ENCODE results near the gene NOS2.
"Not testable (repeated sequence)": the region's sequence is repeated elsewhere in the genome, so short reads cannot be mapped to it uniquely, and the experiment has no call there.

Gene NOS2

DNA sequence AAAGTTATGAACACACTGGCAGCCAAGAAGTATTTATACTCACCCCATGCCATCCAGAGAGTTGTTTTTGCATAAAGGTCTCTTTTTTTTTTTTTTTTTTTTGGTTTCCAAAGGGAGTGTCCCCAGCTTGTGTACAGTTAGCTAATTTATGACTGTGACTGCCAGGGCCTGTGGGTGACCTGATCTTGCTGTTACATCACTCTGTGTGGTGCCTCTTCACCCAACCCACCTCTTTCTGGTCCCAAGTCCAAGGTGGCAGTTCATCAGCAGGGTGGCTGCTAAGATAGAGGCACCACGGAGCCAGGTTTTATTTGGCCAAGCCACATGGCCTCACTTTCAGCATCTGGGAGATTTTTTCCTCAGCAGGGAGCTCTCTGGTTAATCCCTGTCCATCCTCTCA, at the start of gene NOS2:
Gene NOS2 (minus strand): TSS at position 8 of the 400 bp plus-strand sequence. CDS start 1,720 bp downstream, outside the sequence.
- no peak for DNase-seq (ENCODE audit: low read depth, low spot score)

DNA sequence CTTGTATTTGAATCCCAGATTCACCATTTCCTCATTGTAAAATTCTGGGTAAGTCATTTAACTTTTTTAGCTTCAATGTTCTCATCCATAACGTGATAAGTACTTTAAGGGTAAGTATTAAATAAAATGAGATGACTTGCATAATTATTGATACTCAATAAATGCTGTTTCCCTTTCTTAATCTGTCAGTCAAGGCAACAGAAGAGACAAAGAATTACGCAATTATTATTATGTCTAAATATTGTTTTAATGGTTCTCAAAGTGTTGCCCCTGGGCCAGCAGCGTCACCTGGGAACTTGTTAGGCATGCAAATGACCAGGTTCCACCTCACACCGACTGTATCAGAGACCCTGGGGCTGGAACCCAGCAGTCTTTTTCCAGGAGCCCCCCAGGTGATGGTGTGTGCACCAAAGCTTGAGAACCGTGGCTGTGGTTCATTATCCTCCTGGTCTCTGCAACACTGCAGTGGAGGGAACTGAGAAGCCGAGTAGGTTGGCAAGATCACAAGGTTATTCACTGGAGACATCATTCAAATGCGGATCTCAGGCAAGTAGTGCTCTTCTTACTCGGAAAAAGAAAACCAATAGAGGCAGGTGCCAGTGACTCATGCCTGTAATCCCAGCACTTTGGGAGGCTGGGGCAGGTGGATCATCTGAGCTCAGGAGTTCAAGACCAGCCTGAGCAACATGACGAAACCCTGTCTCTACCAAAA, 49.3 kb upstream of the NOS2 start:
- DNase-seq (ENCODE audit: low read depth, low spot score) = no peak

DNA sequence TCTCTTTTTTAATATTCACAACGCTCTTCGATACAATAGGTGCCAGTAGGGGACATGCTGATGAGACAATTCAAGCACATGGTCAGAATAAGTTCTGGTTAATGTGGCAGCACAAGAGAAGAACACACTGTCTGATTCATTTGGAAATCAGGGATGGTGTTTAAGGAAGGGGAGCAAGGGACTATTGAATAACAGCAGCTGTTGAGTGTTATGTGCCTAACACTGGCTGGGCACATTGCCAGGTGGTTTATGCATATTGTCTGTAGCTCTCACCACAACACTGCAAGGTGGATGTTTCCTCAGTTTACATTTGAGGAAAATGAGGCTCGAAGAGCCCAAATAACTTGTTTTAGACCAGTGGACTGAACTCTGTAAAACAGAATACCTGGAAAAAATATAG, 48.6 kb upstream of the NOS2 start:
- DNase-seq (ENCODE audit: low read depth, low spot score) = no peak

DNA sequence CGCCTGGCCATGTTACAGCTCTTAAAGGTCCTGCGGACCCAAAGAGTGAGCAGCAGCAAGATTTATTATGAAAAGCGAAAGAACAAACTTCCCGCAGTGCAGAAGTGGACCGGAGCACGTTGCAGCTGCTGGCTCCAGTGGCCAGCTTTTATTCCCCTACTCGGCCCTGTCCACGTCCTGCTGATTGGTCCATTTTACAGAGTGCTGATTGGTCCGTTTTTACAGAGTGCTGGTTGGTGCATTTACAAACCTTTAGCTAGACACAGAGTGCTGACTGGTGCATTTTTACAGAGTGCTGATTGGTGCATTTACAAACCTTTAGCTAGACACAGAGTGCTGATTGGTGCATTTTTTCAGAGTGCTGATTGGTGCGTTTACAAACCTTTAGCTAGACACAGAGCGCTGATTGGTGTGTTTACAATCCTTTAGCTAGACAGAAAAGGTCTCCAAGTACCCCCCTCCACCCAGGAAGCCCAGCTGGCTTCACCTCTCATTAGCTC, 46.5 kb upstream of the NOS2 start:
- not testable (repeated sequence) for DNase-seq (ENCODE audit: low read depth, low spot score)

DNA sequence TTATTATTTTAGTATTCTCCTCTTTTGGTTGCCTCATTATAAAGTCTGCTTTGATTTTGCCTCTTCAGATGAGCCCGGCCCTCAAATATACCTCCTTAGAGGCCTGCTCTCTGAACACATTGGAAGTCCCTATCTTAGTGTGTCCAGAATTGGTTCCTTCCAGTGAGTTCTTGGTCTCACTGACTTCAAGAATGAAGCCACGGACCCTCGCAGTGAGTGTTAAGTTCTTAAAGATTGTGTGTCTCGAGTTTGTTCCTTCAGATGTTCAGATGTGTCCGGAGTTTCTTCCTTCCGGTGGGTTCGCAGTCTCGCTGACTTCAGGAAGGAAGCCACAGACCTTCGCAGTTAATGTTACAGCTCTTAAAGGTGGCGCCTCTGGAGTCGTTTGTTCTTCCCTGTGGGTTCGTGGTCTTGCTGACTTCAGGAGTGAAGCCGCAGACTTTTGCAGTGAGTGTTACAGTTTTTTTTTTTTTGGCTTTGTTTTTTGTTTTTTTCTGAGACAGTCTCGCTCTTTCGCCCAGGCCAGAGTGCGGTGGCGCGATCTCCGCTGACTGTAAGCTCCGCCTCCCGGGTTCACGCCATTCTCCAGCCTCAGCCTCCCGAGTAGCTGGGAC, 45.8 kb upstream of the NOS2 start:
- no peak for DNase-seq (ENCODE audit: low read depth, low spot score)

DNA sequence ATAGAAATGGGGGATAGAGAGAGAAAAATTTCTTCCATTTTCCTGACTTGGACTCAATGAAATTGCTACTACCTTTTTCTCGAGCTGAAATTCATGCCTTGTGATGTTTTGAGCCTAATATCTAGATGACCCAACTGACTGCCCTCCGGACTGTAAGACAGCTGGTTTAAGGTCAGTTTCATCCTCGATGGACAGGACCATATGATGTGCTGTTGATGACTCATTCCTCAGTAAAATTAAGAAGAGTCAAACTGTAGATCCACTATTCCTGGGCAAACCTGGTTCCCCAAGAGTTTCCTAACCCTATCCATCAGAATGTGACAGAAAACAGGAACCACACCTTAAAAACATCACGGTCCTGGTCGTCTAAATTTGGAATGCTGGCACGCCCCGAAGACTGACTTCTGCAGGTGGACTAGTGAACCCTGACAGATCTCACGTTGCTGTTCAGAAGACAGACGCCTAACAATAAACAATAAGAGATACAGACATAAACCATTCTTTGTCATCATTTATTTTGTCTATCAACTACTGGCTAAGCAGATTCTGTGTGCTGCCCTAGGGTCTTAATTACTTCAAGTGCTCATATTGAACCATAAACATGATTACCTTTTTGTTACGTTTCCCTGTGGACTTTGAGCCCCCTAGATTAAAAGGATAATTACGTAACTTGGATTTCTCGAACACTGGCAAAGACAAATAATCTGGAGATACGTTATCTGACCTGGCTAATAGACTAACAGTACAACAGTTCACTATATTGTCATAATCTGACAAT, 45.1 kb upstream of the NOS2 start:
- DNase-seq (ENCODE audit: low read depth, low spot score) = no peak

DNA sequence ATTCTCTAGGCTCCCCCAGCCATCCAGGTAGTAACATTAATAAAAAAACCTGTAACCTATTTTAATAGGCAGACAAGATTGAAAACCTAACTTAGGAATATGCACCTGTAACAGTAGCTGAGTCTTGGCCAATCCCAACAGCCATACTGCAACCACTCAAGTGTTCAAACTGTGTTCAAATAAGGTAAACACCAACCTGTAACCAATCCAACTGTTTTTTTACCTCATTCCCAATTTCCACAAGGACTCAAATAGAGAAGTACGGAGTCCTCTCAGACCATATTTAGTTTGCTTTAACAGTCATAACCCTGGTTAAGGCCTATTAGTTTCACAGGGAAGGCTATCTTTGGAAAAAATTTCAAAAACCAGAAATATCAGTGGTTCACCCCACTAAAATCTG, 40.4 kb upstream of the NOS2 start:
- no peak for DNase-seq (ENCODE audit: low read depth, low spot score)

DNA sequence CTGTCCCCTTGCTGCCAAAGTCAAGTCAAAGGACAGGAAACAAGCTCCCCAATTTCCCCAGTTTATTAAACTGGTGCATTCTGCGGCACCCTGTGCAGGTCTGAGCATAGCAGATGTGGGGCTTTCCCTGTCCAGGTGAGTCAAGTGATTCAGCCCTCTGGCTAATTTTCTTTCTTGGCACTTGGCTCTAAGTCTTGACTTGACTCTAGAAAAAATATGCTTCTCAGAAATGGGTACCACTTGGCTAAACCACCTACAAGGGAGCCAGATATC, 40.0 kb upstream of the NOS2 start:
- not testable (repeated sequence) for DNase-seq (ENCODE audit: low read depth, low spot score)

DNA sequence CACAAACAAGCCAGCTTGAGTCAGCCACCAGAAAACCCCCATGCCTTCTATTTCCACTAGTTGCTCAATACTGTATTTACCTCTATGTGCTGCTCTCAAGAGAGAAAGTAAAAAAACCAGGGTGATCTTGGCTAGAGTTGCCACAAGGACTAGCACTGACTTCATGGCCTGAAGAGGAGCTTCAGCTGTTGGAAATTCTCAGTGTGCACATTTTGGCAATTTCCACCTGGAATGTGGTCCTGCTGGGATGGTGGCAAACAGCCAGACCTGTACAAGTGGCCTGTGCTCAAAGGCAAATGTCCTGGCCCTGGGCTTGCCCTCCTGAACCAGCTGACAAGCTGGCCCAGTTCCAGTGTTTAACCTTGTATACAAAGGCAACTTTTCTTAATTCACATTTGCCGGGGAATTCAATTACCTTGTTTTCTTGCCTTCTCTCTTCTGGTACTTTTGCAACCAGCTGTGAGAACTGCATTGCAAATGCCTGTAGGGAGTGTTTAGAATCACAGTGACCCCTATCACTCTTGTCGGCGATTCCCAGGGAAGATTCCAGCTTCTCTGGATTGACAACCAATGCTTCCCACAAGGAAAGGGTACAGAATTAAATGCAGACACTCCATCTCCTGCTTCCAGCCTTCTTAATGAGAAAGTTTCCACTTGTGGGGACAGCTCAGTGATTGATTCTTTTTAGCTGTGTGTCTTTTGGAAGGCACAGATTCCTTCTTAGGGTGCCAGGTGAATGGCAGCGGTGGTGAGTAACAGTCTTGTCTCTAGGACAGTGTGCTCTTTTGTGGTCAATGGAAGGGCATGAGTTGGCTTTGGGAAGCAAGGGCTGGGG, 39.5 kb upstream of the NOS2 start:
- not testable (repeated sequence) for DNase-seq (ENCODE audit: low read depth, low spot score)

DNA sequence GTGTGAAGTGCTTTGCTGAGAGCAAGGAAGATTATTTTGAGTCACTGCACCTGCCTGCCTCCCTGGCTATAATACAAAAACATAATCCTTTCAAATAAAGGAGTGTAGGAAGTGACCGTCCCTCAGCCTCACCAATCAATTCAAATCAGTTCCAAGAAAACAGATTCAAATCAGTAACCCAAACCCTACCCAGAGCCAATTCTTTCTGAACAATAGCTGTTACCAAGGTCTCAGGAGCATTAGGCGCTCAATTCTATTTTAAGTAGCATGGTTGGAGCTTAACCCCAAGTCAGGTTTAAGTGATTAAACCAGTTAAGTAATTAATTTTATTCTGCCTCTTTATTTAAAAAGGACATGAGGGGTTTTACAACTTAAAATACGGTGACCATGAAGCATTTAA, 38.3 kb upstream of the NOS2 start:
- DNase-seq (ENCODE audit: low read depth, low spot score) = not testable (repeated sequence)

DNA sequence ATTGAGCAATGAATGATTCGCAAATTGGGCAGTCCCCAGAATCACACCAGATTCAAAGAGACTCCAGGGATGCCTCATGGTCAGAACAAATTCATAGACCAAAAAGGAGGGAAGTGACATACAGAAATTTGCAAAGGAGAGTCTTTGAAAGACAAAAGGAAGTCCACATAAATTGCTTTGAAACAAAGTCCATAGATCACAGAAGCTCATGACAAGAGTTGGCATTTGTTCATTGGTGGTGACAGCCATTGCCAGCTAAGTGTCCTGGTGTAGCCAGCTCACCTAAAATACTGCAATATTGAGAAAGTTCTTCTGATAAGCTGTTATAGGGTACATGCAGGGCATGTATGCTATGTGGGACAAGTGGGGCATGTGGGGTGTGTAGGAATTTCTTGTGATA, 37.4 kb upstream of the NOS2 start:
- not testable (repeated sequence) for DNase-seq (ENCODE audit: low read depth, low spot score)

DNA sequence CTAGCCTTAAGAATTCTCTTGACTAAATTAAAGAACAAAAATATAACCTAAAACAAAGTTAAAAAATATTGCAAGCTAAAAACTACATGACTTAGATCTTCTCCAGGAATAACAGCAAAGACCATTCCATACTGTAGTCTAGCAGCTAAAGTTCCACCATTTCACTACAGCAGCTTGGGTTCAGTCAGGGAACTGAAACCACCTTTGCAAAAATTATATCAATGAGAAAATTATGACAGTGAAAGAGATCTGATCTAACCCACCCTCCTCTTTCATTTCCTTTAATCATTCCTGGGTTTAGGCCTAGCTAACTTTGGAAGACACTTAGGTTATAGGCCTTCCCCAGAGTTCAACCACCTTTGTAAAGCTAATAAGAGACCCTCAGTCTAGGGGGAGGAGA, 36.3 kb upstream of the NOS2 start:
- DNase-seq (ENCODE audit: low read depth, low spot score) = no peak

DNA sequence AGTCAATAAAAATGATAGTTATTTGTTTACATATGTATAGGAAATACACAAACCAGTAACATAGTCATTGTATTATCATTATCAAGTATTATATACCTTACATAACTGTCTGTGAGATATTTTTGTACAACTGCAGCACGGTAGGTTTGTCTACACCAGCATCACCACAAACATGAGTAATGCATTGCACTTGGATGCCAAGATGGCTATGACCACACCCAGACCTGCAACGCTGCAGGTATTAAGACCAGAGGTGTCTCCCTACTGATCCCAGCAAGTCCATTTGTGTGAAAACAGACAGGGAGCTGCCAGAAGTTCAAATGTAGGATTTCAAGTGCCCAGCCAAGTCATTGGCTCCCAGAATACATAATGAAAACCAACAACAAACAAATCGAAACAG, 34.2 kb upstream of the NOS2 start:
- DNase-seq (ENCODE audit: low read depth, low spot score) = no peak

DNA sequence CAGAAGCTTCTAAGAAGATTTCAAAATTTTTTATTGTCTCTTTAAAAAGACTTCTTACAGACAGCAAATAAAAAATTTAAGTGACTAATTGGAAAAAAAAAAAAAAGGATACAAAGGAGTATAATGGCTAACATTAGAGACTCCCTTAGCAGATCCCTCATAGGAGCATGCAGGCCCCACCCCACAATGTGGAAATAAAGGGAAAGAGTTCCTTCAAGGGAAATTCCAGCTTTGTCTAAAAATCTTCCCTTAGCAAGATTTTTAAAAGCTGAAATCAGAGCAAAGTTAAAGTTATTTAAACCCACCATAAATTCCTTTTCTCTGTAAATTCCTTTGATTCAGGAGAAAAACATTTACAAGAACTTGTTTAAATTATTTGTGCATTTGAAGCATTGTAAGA, 32.5 kb upstream of the NOS2 start:
- DNase-seq (ENCODE audit: low read depth, low spot score) = no peak

DNA sequence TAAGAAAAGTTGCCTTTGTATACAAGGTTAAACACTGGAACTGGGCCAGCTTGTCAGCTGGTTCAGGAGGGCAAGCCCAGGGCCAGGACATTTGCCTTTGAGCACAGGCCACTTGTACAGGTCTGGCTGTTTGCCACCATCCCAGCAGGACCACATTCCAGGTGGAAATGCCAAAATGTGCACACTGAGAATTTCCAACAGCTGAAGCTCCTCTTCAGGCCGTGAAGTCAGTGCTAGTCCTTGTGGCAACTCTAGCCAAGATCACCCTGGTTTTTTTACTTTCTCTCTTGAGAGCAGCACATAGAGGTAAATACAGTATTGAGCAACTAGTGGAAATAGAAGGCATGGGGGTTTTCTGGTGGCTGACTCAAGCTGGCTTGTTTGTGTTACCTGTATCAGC, 29.6 kb upstream of the NOS2 start:
- DNase-seq (ENCODE audit: low read depth, low spot score) = not testable (repeated sequence)

DNA sequence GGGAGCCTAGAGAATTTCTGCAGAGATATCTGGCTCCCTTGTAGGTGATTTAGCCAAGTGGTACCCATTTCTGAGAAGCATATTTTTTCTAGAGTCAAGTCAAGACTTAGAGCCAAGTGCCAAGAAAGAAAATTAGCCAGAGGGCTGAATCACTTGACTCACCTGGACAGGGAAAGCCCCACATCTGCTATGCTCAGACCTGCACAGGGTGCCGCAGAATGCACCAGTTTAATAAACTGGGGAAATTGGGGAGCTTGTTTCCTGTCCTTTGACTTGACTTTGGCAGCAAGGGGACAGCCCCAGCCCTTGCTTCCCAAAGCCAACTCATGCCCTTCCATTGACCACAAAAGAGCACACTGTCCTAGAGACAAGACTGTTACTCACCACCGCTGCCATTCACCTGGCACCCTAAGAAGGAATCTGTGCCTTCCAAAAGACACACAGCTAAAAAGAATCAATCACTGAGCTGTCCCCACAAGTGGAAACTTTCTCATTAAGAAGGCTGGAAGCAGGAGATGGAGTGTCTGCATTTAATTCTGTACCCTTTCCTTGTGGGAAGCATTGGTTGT, 28.9 kb upstream of the NOS2 start:
- DNase-seq (ENCODE audit: low read depth, low spot score) = not testable (repeated sequence)

DNA sequence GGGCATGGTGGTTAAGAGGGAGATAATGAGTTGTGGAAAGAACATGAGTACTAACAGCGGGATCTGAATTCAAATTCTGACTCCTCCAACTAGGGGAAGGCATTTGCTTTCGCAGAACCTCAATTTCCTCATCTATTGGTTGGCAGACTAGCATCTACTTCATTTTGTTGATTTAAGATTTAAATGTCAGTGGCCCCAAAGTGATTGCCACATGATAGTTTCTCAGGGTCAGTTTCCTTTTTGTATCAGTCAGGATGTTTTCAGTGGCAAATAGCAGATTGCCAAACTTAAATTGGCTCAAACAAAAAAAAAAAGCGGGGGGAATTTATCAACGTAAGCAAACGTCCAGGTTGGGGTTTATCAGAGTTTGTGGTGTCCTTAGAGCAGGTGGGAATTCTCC, 25.1 kb upstream of the NOS2 start:
- DNase-seq (ENCODE audit: low read depth, low spot score) = no peak

DNA sequence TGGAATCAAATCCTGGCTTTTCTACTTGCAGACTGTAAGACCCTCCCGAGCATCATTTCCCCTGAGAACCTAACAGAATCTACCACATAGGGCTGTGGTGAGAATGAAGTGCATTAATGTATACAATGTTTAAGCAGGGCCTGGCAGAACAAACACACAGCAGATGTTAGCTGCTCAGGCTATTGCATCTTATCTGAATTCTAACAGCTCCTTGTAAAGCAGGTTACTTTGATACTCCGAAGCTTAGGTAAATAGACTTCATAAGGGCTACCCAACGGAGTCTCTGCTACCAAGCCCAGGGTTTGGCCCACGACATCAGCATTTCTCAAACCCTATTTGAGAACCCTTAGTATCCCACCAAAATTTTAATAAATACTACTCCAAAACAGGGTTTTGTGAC, 24.4 kb upstream of the NOS2 start:
- DNase-seq (ENCODE audit: low read depth, low spot score) = no peak

DNA sequence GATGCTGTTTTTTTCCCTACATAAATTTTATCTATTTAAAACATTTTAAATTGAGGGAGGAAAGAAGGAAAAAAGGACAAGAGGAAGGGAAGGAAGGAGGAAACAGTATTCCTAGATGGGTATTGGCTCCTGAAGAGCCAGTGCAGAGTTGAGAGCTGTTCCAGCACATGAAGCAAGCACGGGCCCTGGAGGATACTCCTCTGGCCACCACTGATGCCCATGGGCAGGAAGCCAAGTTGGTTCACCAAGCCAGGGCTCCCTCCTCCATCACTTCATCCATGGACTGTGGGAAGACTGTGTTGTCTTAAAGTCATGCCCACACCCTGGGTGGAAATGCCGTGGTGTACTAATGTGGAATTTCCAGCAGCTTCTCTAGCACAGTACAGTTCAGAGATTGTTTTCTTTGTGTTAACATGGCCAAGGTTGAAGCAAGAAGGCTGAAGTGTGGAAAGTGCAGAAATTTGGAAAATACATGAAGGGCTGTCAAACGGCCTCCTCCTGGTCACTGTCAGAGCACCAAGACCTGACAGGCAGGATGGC, 23.9 kb upstream of the NOS2 start:
- DNase-seq (ENCODE audit: low read depth, low spot score) = no peak

DNA sequence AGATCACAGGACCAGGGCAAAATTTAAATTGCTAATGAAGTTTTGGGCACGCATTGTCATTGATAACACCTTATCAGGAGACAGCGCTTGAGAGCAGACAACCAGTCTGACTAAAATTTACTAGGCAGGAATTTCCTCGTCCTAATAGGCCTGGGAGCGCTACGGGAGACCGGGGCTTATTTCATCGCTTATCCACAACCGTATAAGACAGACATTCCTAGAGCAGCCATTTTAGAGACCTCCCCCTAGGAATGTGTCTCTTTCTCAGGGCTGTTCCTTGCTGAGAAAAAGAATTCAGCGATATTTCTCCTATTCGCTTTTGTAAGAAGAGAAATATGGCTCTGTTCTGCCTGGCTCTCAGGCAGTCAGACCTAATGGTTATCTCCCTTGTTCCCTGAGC, 21.8 kb upstream of the NOS2 start:
- not testable (repeated sequence) for DNase-seq (ENCODE audit: low read depth, low spot score)

DNA sequence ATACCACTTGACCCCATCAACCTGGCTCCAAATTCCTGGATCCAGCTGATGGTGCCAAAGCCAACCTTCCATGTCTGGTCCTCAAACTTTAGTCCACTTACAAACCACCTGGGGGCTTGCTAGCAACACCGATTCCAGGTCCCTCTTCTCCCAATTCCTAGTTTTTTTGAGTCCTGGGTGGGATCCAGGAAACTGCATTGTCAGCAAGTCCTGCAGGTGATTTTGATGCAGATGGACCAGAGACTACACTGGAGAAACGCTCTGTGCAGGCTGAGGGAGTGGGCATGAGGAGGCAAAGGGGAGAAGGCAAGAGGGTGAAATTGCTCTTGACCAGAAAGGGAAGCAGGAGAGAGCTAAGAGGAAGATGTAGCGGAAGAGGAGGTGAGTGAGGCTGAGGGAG, 21.0 kb upstream of the NOS2 start:
- DNase-seq (ENCODE audit: low read depth, low spot score) = no peak

All from smooth muscle cell of the brain vasculature (primary cell).